ENCODE results near the gene SH3YL1. TPM values are rescaled to one million over a fixed set of nuclear protein-coding genes. Genes with fewer than 3 reads are reported as not detected.
A peak's percentile ranks its signal among the peaks of the same experiment; 100 is the strongest.

The SH3YL1 gene
- total RNA-seq, 2 donors from 2014 or later = 16.2 to 40.0 TPM

DNA sequence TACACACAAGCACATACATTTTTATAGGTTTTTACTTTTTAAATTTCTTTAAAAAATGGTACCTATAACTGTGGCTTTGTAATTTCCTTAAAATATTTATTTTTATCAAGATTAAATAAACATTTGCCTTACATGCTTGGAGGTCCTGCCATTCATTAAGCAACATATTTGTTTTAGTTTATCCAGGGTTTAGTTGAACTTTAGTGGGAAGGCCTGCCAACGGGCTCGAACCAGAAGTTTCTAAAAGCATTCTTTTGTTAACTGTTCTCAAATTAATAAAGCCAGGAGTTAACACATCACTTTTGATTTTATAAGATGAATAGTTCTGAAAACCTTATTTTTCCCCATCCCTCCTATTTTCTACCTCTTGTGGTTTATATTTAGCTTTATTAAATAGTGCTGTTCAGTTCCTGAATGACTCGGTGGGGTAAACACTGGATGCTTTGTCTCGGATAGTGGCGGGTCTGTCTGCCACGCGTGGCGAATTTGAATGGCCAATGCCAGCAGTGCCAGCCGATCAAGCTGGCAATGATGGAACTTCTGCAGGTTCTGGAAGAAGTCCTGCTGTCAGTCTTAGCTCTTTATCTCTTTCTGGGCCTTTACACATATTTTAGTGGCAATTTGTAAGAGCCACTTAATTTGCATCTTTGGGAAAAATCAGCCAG, 32.2 kb downstream of the SH3YL1 start:
- Mint-ChIP-seq H3K27me3 (no peaks in the 10 kb centered on the region), H3K27ac (no peak overlapping the region)

DNA sequence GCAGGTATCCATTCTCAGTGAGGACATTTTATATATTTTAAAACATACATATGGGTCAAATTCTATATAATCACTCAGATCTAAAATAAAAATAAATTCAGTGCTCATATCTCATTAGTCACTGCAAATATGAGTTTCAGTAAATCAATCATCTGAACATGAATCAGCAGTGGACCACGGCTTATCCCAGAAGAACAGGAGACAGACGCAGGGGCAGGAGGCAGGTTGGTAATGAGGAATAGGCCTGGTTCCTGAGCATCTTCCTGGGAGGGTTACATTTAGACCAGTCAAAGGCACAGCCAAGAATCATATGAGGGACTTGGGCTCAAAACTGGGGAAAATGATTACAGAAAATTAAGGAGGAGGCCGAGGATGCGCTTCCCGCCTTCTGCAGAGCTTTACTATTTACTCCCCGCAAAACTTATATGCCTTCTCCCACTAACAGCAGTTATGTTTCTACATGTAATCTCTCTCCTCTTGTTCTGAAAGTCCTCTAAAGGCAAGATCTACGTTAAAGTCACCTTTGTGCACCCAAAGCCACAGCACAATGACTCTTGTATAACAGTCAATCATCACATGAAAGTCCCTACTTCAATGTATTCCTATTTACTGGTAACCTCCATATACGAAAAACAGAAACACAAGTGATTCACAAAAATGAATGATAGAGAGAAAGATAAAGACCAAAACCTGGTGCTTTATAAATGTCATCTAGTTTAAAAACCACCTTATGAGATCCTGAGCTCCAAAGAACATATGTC, 35.1 kb downstream of the SH3YL1 start:
- peaks cover 87% of the 10 kb centered on the region for H3K36me3 Mint-ChIP-seq (ENCODE audit: low read depth)
- H3K4me3 Mint-ChIP-seq = no peak overlapping the region
- H3K4me1 Mint-ChIP-seq = no peaks in the 10 kb centered on the region
- no peaks in the 10 kb centered on the region for H3K9me3 Mint-ChIP-seq
- H3K27me3 Mint-ChIP-seq = no peaks in the 10 kb centered on the region
- peak; percentile 45 for ATAC-seq (replicated peaks)
- H3K27ac Mint-ChIP-seq = no peak overlapping the region

More for the DNA sequence above, 32.2 kb downstream of the SH3YL1 start:
- Mint-ChIP-seq H3K36me3 (ENCODE audit: low read depth) (peaks cover 70% of the 10 kb centered on the region), H3K9me3 (no peaks in the 10 kb centered on the region), H3K4me3 (no peak overlapping the region), H3K4me1 (no peaks in the 10 kb centered on the region)
- no peak for ATAC-seq (replicated peaks)

DNA sequence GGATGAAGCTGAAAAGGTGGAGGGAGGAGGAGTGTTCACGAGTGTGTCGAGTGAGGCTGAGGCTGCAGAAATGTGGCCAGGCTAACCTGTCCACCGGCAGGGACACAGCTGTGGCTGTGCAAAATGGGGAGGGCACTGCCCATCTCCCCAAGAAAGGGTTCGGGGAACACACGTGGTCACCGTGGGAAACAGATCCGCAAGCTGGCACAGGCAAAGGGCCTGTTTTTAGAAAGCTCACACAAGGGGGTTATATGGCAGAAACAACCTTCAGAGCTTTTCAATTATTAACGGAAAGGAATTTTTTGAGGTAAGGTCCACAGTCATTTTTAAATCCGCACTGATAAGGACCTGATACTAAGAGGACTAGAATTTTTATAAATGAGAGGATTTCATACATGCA, 35.7 kb downstream of the SH3YL1 start:
- no peak overlapping the region for H3K27ac Mint-ChIP-seq
- H3K9me3 Mint-ChIP-seq = no peaks in the 10 kb centered on the region
- peaks cover 87% of the 10 kb centered on the region for H3K36me3 Mint-ChIP-seq (ENCODE audit: low read depth)
- H3K4me3 Mint-ChIP-seq = no peak overlapping the region
- no peaks in the 10 kb centered on the region for H3K4me1 Mint-ChIP-seq
- ATAC-seq (replicated peaks) = no peak
- H3K27me3 Mint-ChIP-seq = no peaks in the 10 kb centered on the region

DNA sequence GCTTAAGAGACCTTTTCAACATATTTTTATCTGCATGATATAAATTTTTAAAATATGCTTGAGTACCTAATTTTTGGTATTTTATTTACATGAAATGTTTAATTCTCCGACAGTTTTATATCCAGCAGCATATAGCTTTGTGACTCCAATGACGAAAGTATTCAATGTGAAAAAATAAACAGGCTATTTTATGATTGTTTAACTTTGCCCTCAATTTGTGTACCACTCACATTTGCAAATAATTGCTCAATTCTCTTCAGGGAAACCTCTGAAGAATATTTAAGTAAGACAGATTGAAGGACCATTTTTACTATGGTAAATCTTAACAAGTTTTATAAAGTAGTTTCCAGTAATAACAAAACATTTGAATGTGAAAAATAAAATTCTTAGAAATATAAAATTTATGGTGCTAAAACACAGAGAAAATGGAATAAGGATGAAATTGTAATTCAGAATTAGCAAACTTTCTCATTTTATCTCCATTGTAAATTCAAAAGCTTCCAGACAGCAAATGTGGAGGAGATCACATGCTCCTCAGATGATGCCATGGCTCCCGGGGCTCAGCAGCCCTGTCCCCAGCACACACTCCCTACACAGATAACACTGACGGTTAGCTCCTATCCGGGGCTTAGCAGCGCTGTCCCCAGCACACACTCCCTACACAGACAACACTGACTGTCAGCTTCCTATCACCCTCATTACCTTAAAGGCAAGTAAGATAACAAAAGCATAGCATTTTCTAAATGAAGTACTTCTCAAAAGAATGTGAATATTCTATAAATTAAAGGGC, 39.7 kb downstream of the SH3YL1 start:
- H3K4me3 Mint-ChIP-seq = no peak overlapping the region
- H3K27me3 Mint-ChIP-seq = no peaks in the 10 kb centered on the region
- H3K36me3 Mint-ChIP-seq (ENCODE audit: low read depth) = peaks cover 82% of the 10 kb centered on the region
- no peak overlapping the region for H3K27ac Mint-ChIP-seq
- H3K9me3 Mint-ChIP-seq = no peaks in the 10 kb centered on the region
- no peak for ATAC-seq (replicated peaks)
- H3K4me1 Mint-ChIP-seq = no peaks in the 10 kb centered on the region

DNA sequence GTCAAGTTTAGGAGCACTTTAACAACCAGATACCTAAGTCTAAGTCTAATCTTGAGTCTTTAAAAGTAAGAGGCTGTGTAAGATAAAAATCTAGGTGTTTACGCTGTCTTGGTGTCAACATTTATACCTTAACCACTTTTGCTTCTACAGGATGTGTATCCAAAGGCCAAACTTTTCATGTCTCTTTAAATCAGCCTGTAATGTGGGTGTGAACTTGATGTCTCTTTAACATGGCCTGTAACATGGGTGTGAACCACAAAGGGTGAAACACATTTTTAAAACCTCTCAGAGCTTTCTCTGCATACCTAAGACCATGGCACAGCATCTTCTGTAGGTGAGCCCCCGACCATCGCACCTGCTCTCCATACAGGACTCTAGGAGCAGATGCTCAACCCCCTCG, 40.4 kb downstream of the SH3YL1 start:
- Mint-ChIP-seq H3K36me3 (ENCODE audit: low read depth) (peaks cover 82% of the 10 kb centered on the region), H3K9me3 (no peaks in the 10 kb centered on the region), H3K27me3 (no peaks in the 10 kb centered on the region), H3K27ac (no peak overlapping the region), H3K4me1 (no peaks in the 10 kb centered on the region), H3K4me3 (no peak overlapping the region)
- no peak for ATAC-seq (replicated peaks)

DNA sequence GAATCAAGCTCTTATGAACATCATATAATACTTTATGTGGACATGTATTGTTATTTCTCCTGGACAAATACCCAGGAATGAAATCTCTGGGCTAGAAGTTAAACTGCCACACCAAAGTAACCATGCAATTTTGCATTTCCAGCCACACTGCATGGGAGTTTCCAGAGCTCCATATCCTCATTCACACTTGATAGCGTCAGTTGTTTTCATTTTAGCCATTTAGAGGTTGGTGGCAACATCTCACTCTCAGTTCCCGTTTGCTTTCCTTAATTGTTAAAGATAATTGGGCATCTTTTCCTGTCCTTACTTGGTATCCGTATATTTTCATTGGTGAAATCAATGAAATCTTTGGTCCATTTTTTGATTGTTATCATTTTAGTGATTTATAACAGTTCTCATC, 47.8 kb downstream of the SH3YL1 start:
- H3K9me3 Mint-ChIP-seq = no peaks in the 10 kb centered on the region
- no peak overlapping the region for H3K27ac Mint-ChIP-seq
- peaks cover 4% of the 10 kb centered on the region for H3K27me3 Mint-ChIP-seq
- ATAC-seq (replicated peaks) = no peak
- H3K4me1 Mint-ChIP-seq = no peaks in the 10 kb centered on the region
- H3K4me3 Mint-ChIP-seq = no peak overlapping the region
- peaks cover 27% of the 10 kb centered on the region for H3K36me3 Mint-ChIP-seq (ENCODE audit: low read depth)

DNA sequence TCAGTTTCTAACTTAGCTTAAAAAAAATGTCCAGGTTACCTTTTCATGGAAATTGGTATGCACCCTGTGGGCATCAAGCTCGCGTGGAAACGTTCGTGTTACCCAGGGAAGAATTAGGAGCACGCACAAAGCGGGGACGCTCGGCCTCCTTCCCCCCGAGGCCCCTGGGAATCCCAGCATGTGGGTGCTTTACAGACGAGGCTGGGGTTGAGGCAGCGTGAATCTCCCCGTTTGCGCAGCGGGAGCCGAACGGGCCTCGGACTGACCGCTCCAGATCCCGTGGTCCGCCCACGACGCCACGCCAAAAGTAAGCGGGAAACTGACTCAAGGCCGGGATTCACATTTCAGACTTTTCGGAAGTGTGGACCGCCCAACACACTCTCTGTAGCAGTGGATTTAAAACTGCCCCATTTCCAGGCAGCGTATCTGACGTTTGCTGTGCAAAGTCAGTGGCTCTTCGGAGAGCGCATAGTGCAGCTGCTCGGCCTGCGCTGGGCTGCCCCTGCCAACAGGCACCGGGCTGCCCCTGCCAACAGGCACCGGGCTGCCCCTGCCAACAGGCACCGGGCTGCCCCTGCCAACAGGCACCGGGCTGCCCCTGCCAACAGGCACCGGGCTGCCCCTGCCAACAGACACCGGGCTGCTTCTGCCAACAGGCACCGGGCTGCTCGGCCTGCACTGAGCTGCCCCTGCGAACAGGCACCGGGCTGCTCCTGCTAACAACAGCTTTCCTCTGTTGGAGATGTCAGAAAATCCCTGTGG, 49.7 kb downstream of the SH3YL1 start:
- ATAC-seq (replicated peaks) = no peak
- H3K36me3 Mint-ChIP-seq (ENCODE audit: low read depth) = peaks cover 21% of the 10 kb centered on the region
- H3K9me3 Mint-ChIP-seq = no peaks in the 10 kb centered on the region
- H3K27ac Mint-ChIP-seq = no peak overlapping the region
- no peak overlapping the region for H3K4me3 Mint-ChIP-seq
- no peaks in the 10 kb centered on the region for H3K4me1 Mint-ChIP-seq
- H3K27me3 Mint-ChIP-seq = peaks cover 4% of the 10 kb centered on the region

DNA sequence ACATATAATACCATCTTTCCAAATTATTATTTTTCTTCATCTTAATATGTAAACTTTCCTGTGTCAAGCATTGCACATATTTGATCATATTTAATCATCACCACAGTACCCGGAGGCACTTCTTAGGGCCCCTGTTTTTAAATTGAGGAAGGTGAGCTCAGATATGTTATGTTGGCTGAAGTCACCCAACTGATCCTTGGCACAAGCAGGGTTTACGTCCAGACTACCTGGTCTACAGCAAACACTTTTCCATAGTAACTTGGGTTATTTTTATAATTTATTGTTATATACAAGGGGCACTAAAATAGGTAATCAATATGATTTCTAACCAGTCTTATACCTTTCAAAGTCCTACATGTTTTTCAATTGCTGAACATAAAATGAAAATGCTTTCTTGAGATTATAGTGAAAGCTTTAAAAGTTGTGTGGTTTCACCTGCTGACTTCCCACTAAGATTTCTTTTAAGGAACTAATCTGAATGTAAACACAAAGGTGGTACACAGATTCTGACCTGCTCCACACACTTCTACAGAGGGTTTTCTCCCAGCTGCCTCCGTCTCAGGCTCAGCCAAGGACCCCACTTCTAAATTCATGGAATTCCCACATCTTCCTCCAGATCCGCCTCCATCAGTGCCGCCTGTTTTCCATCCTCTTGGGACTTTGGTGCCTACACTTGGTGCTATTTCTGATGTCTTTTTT, 52.2 kb downstream of the SH3YL1 start:
- peaks cover 4% of the 10 kb centered on the region for H3K27me3 Mint-ChIP-seq
- ATAC-seq (replicated peaks) = no peak
- no peak overlapping the region for H3K4me3 Mint-ChIP-seq
- no peak overlapping the region for H3K27ac Mint-ChIP-seq
- H3K4me1 Mint-ChIP-seq = no peaks in the 10 kb centered on the region
- no peaks in the 10 kb centered on the region for H3K9me3 Mint-ChIP-seq
- no peaks in the 10 kb centered on the region for H3K36me3 Mint-ChIP-seq (ENCODE audit: low read depth)

DNA sequence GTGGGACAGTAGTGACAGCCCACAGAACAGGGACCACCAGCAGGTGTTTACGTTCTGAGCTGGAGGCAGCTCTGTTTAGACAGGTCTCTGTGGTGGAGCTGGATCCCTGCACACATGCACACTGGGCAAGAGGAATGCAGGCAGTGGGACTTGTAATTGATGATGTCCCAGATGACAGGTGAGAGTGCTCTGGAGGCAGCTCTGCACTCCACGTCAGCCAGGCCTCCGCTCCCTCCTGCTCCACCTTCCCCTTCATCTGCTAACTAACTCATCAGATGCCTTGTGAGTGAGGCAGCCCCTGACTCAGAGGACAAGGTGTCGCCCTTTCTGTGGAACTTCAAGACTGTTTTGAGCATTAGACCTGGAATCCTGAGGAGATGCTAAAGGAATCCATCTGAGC, 53.2 kb downstream of the SH3YL1 start:
- ATAC-seq (replicated peaks) = no peak
- H3K36me3 Mint-ChIP-seq (ENCODE audit: low read depth) = no peaks in the 10 kb centered on the region

DNA sequence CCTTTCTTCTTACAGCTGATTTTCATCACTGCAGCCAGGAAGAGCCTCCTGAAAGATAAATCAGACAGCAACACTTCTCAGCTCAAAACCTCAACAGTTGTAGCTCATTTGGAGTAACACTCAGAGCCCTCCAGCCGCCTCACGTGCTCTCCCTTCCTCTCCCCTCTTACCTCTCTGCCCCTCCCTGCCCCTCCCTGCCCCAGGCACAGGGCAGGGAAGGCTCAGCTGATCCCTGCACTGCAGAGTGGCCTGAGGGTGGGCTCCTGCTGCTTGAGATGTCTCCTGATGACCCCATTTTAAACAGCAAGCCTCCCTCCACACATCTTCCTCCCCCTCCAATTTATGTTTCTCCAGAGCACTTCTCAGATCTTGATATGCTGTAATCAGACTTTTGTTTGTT, 54.4 kb downstream of the SH3YL1 start:
- Mint-ChIP-seq H3K4me1 (no peaks in the 10 kb centered on the region), H3K9me3 (no peaks in the 10 kb centered on the region), H3K27me3 (peaks cover 4% of the 10 kb centered on the region), H3K27ac (no peak overlapping the region), H3K36me3 (ENCODE audit: low read depth) (no peaks in the 10 kb centered on the region), H3K4me3 (no peak overlapping the region)
- no peak for ATAC-seq (replicated peaks)

More for the DNA sequence above, 53.2 kb downstream of the SH3YL1 start:
- H3K9me3 Mint-ChIP-seq = no peaks in the 10 kb centered on the region
- no peak overlapping the region for H3K4me3 Mint-ChIP-seq
- H3K27ac Mint-ChIP-seq = no peak overlapping the region
- H3K4me1 Mint-ChIP-seq = no peaks in the 10 kb centered on the region
- peaks cover 4% of the 10 kb centered on the region for H3K27me3 Mint-ChIP-seq

DNA sequence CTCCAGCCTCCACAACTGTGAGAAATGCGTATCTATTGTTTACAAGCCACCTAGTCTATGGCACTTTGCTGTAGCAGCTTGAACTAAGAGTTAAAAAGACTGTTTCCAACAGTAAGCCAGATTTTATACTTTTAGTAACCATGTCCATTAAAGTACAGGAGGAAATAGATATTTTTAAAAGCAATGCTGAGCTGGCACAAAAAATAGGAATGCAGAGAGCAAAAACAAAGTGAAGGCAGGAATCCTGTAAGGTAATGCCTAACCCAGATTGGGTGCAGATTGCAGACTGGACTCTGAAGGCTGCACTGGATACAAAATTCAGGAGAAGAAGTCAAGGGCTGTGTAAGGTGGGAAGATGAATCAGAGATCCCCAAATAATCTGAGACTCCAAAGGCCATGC, 55.5 kb downstream of the SH3YL1 start:
- H3K27ac Mint-ChIP-seq = no peak overlapping the region
- no peak overlapping the region for H3K4me3 Mint-ChIP-seq
- no peaks in the 10 kb centered on the region for H3K4me1 Mint-ChIP-seq
- no peak for ATAC-seq (replicated peaks)
- no peaks in the 10 kb centered on the region for H3K9me3 Mint-ChIP-seq
- H3K27me3 Mint-ChIP-seq = peaks cover 4% of the 10 kb centered on the region
- H3K36me3 Mint-ChIP-seq (ENCODE audit: low read depth) = no peaks in the 10 kb centered on the region

DNA sequence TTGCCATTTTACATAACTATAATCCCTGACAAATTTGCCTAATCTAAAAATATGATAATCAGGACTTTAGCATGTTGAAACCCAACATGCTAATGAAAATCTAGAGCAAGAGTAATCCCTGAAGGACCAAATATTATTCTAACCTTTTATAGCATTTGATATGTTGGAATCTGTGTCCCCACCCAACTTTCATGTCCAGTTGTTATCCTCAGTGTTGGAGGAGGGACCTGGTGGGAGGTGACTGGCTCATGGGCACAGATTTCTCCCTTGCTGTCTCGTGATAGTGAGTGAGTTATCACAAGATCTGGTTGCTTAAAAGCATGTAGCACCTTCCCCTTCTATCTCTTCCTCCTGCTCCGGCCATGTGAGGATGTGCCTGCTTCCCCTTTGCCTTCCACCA, 59.8 kb downstream of the SH3YL1 start:
- Mint-ChIP-seq H3K27ac (no peak overlapping the region), H3K4me3 (no peak overlapping the region), H3K27me3 (peaks cover 6% of the 10 kb centered on the region), H3K4me1 (no peaks in the 10 kb centered on the region), H3K9me3 (no peaks in the 10 kb centered on the region), H3K36me3 (ENCODE audit: low read depth) (no peaks in the 10 kb centered on the region)
- no peak for ATAC-seq (replicated peaks)

DNA sequence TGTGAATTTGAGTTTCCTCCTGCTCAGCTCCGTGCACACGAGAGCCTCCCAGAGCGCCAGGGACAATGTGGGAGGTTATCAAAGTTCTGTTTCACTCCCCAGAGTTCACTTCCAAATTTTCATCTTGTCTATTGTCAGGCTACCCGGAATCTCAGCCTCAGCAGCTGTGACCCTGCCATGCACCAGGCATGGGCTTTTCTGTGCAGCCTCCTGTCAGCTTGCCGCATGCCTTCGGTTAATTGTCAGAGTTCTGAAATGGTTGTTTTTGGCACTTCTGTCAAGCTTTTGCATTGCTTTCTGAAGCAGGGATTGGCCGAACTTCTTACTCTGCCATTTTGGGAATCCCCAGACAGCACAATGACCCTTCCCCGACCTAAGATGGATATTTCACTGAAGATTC, 60.4 kb downstream of the SH3YL1 start:
- Mint-ChIP-seq H3K9me3 (no peaks in the 10 kb centered on the region), H3K4me3 (no peak overlapping the region), H3K4me1 (no peaks in the 10 kb centered on the region), H3K27ac (no peak overlapping the region), H3K36me3 (ENCODE audit: low read depth) (no peaks in the 10 kb centered on the region), H3K27me3 (peaks cover 6% of the 10 kb centered on the region)
- ATAC-seq (replicated peaks) = no peak

DNA sequence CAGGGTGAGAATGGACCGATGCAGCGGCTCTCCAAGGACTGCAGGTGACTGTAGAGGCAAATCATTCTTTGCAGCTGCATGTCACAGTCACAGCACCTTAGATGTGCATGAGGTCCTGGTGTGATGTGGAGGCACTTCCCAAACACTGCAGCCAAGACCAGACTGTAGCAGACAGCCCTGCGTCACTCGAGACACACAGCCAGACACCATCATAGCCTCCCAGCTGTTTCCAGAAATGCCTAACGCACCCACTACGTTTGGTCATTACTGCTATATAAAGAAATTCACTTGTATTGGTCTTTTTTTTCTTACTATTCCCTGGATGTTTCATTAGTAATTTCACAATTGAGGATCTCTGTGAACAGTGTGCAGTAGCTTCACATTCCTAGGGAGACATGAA, 60.9 kb downstream of the SH3YL1 start:
- H3K27me3 Mint-ChIP-seq = peaks cover 6% of the 10 kb centered on the region
- no peak overlapping the region for H3K27ac Mint-ChIP-seq
- H3K4me1 Mint-ChIP-seq = no peaks in the 10 kb centered on the region
- no peak for ATAC-seq (replicated peaks)
- H3K36me3 Mint-ChIP-seq (ENCODE audit: low read depth) = no peaks in the 10 kb centered on the region
- H3K4me3 Mint-ChIP-seq = no peak overlapping the region
- no peaks in the 10 kb centered on the region for H3K9me3 Mint-ChIP-seq

All from activated T-helper 17 cell treated with anti-CD3 and anti-CD28 coated beads, Interleukin-2, amount 50 U/mL, for 72 hours (primary cell).